ENCODE measurements around the gene CHCHD3.

DNA sequence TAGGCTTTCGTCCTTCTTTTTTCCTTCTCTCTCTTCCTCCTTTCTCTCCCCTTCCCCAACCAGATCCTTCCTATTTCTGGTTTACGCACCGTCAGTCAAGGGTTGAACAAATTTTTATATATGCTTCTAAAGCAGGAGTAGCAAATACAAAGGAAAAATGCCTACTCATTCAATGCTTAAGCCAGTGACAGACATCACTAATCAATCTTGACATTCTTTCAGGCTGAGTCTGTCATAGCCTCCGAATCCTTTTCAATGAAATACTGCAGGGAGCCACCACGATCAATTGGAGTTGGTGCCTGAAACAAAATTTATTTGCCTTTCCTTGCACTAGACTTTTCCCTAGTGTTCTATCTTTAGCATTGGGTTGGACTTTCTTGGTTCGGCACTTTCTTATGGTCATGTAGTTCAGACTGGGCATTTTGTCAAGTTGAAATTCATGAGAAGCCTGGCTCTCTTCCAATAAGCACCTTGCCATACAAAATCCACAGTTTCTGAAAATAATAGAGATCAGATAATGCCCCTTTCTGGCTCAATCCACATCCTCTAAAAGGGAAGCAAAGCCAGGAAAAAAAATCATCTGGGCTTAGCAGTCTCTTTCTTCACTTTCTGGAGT is 266.1 kb downstream of the CHCHD3 start:
- TF ChIP-seq RAD21 (IDR thresholded peaks at IDR 0.05; ENCODE audit: low read length) (no peak), POLR2A (IDR thresholded peaks at IDR 0.05; ENCODE audit: low read depth, low read length) (no peak), CEBPB (IDR thresholded peaks at IDR 0.05; ENCODE audit: low read depth, low read length) (no peak), MAZ (IDR thresholded peaks at IDR 0.05; ENCODE audit: borderline replicate concordance, low read depth, low read length) (no peak), RFX5 (IDR thresholded peaks at IDR 0.05; ENCODE audit: low read depth, low read length) (no peak), SMC3 (IDR thresholded peaks at IDR 0.05; ENCODE audit: low read depth, low read length) (no peak), CHD1 (IDR thresholded peaks at IDR 0.05; ENCODE audit: low read depth, low read length) (no peak)
- TF ChIP-seq, protein P1, sequence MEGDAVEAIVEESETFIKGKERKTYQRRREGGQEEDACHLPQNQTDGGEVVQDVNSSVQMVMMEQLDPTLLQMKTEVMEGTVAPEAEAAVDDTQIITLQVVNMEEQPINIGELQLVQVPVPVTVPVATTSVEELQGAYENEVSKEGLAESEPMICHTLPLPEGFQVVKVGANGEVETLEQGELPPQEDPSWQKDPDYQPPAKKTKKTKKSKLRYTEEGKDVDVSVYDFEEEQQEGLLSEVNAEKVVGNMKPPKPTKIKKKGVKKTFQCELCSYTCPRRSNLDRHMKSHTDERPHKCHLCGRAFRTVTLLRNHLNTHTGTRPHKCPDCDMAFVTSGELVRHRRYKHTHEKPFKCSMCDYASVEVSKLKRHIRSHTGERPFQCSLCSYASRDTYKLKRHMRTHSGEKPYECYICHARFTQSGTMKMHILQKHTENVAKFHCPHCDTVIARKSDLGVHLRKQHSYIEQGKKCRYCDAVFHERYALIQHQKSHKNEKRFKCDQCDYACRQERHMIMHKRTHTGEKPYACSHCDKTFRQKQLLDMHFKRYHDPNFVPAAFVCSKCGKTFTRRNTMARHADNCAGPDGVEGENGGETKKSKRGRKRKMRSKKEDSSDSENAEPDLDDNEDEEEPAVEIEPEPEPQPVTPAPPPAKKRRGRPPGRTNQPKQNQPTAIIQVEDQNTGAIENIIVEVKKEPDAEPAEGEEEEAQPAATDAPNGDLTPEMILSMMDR (conservative IDR thresholded peaks at IDR 0.05; ENCODE audit: low read depth, low read length), result no peak
- TF ChIP-seq, protein P2, sequence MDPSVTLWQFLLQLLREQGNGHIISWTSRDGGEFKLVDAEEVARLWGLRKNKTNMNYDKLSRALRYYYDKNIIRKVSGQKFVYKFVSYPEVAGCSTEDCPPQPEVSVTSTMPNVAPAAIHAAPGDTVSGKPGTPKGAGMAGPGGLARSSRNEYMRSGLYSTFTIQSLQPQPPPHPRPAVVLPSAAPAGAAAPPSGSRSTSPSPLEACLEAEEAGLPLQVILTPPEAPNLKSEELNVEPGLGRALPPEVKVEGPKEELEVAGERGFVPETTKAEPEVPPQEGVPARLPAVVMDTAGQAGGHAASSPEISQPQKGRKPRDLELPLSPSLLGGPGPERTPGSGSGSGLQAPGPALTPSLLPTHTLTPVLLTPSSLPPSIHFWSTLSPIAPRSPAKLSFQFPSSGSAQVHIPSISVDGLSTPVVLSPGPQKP (IDR thresholded peaks at IDR 0.05; ENCODE audit: borderline replicate concordance, low read depth, low read length), result no peak
- TF ChIP-seq, protein P3, sequence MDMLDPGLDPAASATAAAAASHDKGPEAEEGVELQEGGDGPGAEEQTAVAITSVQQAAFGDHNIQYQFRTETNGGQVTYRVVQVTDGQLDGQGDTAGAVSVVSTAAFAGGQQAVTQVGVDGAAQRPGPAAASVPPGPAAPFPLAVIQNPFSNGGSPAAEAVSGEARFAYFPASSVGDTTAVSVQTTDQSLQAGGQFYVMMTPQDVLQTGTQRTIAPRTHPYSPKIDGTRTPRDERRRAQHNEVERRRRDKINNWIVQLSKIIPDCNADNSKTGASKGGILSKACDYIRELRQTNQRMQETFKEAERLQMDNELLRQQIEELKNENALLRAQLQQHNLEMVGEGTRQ (IDR thresholded peaks at IDR 0.05; ENCODE audit: low read depth, low read length), result no peak
